HCT116 (cell line): ENCODE results near the gene IL17B.

Experiments
- CEBPB ChIP-seq: IDR thresholded peaks from 2 replicates; pipeline ENCODE4 v1.6.1; 2012; ENCODE audit warnings: low read depth
- ELF1 ChIP-seq: IDR thresholded peaks from 2 replicates; pipeline ENCODE4 v1.6.1; 2012; ENCODE audit warnings: low read depth, borderline replicate concordance
- EZH2 ChIP-seq: fragments of 200-600 bp; sonication (generic); IDR thresholded peaks from 2 replicates; pipeline ENCODE4 v1.6.1; 2017; ENCODE audit warnings: antibody characterized with exemption, mixed run types
- POLR2A ChIP-seq: IDR thresholded peaks from 2 replicates; pipeline ENCODE4 v1.7.0; 2011; ENCODE audit warnings: borderline replicate concordance; ENCODE audit not compliant: insufficient read depth, insufficient read length; ENCODE audit errors: extremely low read depth
- RAD21 ChIP-seq: IDR thresholded peaks from 2 replicates; pipeline ENCODE4 v1.6.1; 2012; ENCODE audit warnings: low read depth, mild to moderate bottlenecking
- SIN3A ChIP-seq: IDR thresholded peaks from 2 replicates; pipeline ENCODE4 v1.6.1; 2012; ENCODE audit warnings: low read depth
- YY1 ChIP-seq: IDR thresholded peaks from 2 replicates; pipeline ENCODE4 v1.6.1; 2011; ENCODE audit warnings: low read length, low read depth, moderate library complexity, mild to moderate bottlenecking; ENCODE audit not compliant: insufficient replicate concordance; ENCODE audit errors: extremely low read depth
- ZNF274 ChIP-seq: fragments of 200-500 bp; sonication (Bioruptor generic); IDR thresholded peaks from 2 replicates; pipeline ENCODE4 v1.6.1; 2014; ENCODE audit warnings: mild to moderate bottlenecking, low read depth, low read length, inconsistent platforms
- TF ChIP-seq, protein P1 (sequence below), 3 experiments: fragments of 200-600 bp in 1 of 3; sonication (generic) in 1 of 3; IDR thresholded peaks in 2 of 3; conservative IDR thresholded peaks in 1 of 3; 2 replicates each; pipeline ENCODE4 v1.5.1; 2012 to 2017; ENCODE audit warnings: low read depth in 2 of 3, low read length in 2 of 3, antibody characterized with exemption in 1 of 3, borderline replicate concordance in 1 of 3, control low read depth in 1 of 3, mild to moderate bottlenecking in 1 of 3, mixed read lengths in 1 of 3, mixed run types in 1 of 3, moderate library complexity in 1 of 3; ENCODE audit not compliant: insufficient read depth in 1 of 3
- TF ChIP-seq, protein P2 (sequence below): IDR thresholded peaks from 2 replicates; pipeline ENCODE4 v1.6.1; 2012
- TF ChIP-seq, protein P3 (sequence below): IDR thresholded peaks from 2 replicates; pipeline ENCODE4 v1.6.1; 2011; ENCODE audit warnings: mild to moderate bottlenecking, low read length, moderate library complexity; ENCODE audit not compliant: insufficient replicate concordance; ENCODE audit errors: extremely low read depth
- TF ChIP-seq, protein P4 (sequence below): IDR thresholded peaks from 2 replicates; pipeline ENCODE4 v1.6.1; 2012; ENCODE audit warnings: low read depth

DNA sequence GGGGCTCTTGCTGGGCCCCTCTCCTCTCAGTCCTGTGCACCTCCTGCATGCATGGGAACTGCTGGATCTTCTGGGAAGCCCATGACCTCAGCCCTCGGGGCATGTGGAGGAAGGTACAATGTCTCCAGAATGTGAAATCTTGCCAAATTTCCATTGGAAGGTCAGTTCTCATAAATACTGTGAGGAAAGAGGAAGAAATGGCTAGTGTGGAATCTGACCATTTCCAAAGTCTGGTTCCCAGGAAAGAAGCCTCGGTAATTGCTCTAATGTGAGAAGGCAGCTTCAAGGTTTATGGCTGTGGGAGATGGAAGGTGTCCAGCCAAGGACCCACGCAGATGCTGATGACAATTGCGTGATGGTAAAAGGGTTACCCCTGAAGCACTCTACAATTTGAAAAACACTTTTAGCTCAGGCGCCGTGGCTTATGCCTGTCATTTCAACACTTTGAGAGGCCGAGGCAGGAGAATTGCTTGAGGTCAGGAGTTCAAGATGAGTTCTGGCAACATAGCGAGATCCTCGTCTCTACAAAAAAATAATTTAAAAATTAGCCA, 8.1 kb upstream of the IL17B start:
- TF ChIP-seq POLR2A (no peak), RAD21 (no peak), CEBPB (no peak), SIN3A (no peak), ZNF274 (no peak), EZH2 (no peak), ELF1 (no peak), YY1 (no peak)
- TF ChIP-seq, protein P1, sequence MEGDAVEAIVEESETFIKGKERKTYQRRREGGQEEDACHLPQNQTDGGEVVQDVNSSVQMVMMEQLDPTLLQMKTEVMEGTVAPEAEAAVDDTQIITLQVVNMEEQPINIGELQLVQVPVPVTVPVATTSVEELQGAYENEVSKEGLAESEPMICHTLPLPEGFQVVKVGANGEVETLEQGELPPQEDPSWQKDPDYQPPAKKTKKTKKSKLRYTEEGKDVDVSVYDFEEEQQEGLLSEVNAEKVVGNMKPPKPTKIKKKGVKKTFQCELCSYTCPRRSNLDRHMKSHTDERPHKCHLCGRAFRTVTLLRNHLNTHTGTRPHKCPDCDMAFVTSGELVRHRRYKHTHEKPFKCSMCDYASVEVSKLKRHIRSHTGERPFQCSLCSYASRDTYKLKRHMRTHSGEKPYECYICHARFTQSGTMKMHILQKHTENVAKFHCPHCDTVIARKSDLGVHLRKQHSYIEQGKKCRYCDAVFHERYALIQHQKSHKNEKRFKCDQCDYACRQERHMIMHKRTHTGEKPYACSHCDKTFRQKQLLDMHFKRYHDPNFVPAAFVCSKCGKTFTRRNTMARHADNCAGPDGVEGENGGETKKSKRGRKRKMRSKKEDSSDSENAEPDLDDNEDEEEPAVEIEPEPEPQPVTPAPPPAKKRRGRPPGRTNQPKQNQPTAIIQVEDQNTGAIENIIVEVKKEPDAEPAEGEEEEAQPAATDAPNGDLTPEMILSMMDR (IDR thresholded peaks at IDR 0.05 in 2 of 3, conservative IDR thresholded peaks at IDR 0.05 in 1 of 3; ENCODE audit: borderline replicate concordance in 1 of 3, insufficient read depth in 1 of 3, low read depth in 2 of 3, low read length in 2 of 3), result no peak
- TF ChIP-seq, protein P2, sequence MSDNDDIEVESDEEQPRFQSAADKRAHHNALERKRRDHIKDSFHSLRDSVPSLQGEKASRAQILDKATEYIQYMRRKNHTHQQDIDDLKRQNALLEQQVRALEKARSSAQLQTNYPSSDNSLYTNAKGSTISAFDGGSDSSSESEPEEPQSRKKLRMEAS, result no peak
- TF ChIP-seq, protein P3, sequence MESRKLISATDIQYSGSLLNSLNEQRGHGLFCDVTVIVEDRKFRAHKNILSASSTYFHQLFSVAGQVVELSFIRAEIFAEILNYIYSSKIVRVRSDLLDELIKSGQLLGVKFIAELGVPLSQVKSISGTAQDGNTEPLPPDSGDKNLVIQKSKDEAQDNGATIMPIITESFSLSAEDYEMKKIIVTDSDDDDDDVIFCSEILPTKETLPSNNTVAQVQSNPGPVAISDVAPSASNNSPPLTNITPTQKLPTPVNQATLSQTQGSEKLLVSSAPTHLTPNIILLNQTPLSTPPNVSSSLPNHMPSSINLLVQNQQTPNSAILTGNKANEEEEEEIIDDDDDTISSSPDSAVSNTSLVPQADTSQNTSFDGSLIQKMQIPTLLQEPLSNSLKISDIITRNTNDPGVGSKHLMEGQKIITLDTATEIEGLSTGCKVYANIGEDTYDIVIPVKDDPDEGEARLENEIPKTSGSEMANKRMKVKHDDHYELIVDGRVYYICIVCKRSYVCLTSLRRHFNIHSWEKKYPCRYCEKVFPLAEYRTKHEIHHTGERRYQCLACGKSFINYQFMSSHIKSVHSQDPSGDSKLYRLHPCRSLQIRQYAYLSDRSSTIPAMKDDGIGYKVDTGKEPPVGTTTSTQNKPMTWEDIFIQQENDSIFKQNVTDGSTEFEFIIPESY, result no peak
- TF ChIP-seq, protein P4, sequence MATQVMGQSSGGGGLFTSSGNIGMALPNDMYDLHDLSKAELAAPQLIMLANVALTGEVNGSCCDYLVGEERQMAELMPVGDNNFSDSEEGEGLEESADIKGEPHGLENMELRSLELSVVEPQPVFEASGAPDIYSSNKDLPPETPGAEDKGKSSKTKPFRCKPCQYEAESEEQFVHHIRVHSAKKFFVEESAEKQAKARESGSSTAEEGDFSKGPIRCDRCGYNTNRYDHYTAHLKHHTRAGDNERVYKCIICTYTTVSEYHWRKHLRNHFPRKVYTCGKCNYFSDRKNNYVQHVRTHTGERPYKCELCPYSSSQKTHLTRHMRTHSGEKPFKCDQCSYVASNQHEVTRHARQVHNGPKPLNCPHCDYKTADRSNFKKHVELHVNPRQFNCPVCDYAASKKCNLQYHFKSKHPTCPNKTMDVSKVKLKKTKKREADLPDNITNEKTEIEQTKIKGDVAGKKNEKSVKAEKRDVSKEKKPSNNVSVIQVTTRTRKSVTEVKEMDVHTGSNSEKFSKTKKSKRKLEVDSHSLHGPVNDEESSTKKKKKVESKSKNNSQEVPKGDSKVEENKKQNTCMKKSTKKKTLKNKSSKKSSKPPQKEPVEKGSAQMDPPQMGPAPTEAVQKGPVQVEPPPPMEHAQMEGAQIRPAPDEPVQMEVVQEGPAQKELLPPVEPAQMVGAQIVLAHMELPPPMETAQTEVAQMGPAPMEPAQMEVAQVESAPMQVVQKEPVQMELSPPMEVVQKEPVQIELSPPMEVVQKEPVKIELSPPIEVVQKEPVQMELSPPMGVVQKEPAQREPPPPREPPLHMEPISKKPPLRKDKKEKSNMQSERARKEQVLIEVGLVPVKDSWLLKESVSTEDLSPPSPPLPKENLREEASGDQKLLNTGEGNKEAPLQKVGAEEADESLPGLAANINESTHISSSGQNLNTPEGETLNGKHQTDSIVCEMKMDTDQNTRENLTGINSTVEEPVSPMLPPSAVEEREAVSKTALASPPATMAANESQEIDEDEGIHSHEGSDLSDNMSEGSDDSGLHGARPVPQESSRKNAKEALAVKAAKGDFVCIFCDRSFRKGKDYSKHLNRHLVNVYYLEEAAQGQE, result no peak
